HUES6 (cell line): ENCODE data around the gene TUBA3C.
"Not testable (repeated sequence)": the region's sequence is repeated elsewhere in the genome, so short reads cannot be mapped to it uniquely, and the experiment has no call there.

Experiments used
- H3K27ac ChIP-seq: 2 replicates; pipeline ENCODE4 v1.7.0; 2013; ENCODE audit warnings: low read depth, mild to moderate bottlenecking, low read length, inconsistent platforms
- H3K27me3 ChIP-seq: 2 replicates; pipeline ENCODE4 v1.6.1; 2013; ENCODE audit warnings: low read length; ENCODE audit not compliant: control insufficient read depth, insufficient read depth
- H3K36me3 ChIP-seq: 2 replicates; pipeline ENCODE4 v1.6.1; 2013; ENCODE audit warnings: low read length; ENCODE audit not compliant: control insufficient read depth, insufficient read depth
- H3K4me1 ChIP-seq: 2 replicates; pipeline ENCODE4 v1.6.1; 2013; ENCODE audit warnings: low read length; ENCODE audit not compliant: control insufficient read depth, insufficient read depth
- H3K4me3 ChIP-seq: 2 replicates; pipeline ENCODE4 v1.5.1; 2013; ENCODE audit warnings: low read depth, low read length
- H3K9ac ChIP-seq: one replicate; pipeline ENCODE4 v1.6.1; 2013; ENCODE audit warnings: mild to moderate bottlenecking, low read length
- H3K9me3 ChIP-seq: 2 replicates; pipeline ENCODE4 v1.6.1; 2013; ENCODE audit warnings: low read depth, low read length; ENCODE audit not compliant: control insufficient read depth, insufficient read depth

The TUBA3C gene

DNA sequence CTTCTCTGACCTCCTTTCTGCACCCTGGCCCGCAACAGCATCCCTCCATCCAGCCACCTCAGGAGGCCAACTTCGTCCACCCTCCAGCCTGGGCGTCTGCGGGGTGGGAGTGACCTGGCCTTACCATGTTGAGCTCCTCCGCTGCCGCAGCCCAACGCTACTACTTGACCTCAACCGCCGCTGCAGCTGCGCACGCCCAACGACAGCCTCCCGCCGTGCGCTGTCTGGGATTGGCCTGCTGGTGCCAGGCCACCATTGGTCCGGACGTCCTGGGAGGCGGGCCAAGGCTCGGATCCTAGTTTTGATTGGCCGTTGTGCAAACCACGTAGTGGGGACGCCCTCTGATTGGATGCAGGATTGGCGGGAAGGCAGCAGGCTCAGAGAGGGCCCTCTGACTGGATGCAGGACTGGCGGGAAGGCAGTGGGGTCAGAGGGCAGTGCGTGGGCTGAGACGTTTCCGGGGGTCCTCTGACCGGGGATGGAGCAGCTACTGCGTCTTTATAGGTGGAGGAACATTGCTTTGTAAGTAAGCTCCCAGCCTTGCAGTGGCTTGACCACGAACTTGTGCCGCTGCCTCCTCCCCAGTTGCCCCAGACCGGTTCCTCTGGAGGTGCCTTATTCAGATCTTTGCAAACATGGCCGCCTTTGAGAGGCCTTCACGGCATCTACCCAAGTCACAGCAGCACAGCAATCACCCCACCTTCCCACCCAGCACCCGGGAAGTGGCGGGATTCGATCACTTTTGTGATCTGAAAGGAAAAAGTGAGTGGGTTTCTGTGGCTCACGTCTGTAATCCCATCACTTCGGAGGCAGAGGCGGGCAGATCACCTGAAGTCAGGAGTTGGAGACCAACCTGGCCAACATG is at the start of gene TUBA3C:
Gene TUBA3C (minus strand): TSS at position 204 of the 865 bp plus-strand sequence. CDS start 77 bp downstream, at position 127.
- no peaks in the 10 kb centered on the region for H3K4me1 ChIP-seq
- no peak within 1 kb of the TSS for H3K9ac ChIP-seq
- H3K27ac ChIP-seq, result no peak within 1 kb of the TSS
- H3K27me3 ChIP-seq, result no peaks in the 10 kb centered on the region
- H3K4me3 ChIP-seq, result no peak within 1 kb of the TSS
- no peaks in the 10 kb centered on the region for H3K36me3 ChIP-seq
- peaks cover 83% of the 10 kb centered on the region for H3K9me3 ChIP-seq

DNA sequence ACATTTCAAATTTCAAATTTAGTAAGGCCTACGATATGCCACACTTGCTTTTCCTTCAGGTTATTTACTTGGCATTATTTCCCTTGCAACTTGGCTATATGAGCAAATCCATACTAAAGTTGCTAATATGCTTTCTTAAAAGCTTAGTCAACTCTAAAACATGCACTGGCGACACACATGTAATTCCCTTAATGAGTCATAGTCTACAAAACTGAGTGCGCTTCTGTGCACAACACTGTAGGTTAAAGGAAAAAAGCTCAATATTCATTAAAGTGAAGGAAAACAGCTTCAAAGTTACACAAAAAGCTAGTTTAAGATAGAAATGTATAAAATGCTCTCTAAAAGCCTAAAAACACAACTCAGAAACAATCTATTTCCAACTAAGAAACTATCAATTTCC is 25.8 kb upstream of the TUBA3C start:
- not testable (repeated sequence) for H3K4me3 ChIP-seq, H3K27ac ChIP-seq, H3K9me3 ChIP-seq, H3K9ac ChIP-seq, H3K27me3 ChIP-seq, H3K4me1 ChIP-seq, H3K36me3 ChIP-seq

DNA sequence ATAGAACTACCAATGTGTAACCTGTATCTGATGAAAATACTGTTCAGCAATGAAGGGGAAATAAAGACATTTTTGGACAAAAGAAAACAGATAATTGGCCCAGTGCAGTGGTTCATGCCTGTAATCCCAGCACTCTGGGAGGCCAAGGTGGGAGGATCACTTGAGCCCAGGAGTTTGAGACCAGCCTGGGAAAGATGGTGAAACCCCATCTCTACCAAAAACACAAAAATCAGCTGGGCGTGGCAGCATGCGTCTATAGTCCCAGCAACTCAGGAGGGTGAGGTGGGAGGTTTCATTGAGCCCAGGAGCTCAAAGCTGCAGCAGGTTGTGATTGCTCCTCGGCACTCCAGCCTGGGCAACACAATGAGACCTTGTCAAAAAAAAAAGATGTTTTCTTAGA is 11.0 kb upstream of the TUBA3C start:
- H3K27me3 ChIP-seq, H3K4me1 ChIP-seq, H3K9ac ChIP-seq, H3K36me3 ChIP-seq, H3K4me3 ChIP-seq, H3K27ac ChIP-seq: not testable (repeated sequence)
- peaks cover 21% of the 10 kb centered on the region; the same call in 1 of the 2 replicates for H3K9me3 ChIP-seq

DNA sequence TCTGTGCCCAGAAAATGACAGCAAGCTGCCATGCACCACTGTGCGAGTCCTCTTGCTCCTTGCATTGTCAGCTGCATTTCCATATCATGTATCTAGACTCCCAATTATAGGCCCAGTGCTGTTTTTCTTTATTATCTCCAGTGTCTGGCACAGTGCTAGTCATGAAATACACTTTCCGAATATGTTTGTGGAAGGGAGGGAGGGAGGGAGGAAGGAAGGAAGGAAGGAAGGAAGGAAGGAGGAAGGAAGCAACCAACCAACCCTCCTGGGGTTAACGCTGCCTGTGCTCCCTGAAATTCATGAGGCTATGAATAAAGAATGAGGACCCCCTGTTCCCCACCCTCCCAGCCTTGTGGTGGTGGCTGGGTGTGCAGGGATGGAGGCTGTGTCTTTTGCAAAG is 8.3 kb upstream of the TUBA3C start:
- not testable (repeated sequence) for H3K4me1 ChIP-seq, H3K4me3 ChIP-seq, H3K9ac ChIP-seq, H3K36me3 ChIP-seq, H3K27me3 ChIP-seq, H3K27ac ChIP-seq
- H3K9me3 ChIP-seq, result peaks cover 40% of the 10 kb centered on the region; the same call in 1 of the 2 replicates

DNA sequence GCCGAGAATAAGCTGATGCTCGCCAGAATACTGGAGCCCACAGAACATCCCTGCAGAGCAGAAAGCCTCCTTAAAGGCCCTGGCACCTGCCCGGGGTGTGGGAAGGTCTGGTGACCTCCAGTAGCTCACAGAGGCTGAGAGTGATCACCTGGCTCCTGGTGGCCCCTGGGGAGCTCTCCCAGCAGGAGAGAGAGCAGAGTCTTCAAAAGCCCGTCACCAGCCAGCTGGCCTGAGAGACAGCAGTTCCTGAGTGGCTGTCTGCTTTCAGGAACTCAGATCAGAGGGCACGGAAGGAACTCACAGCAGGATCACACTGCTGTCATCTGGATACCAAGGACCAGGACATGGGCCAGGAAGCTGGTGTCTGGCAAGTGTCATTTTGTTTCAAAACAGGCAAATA is 7.7 kb upstream of the TUBA3C start:
- H3K9ac ChIP-seq, H3K27ac ChIP-seq, H3K4me1 ChIP-seq, H3K36me3 ChIP-seq, H3K4me3 ChIP-seq, H3K27me3 ChIP-seq: not testable (repeated sequence)
- H3K9me3 ChIP-seq, result peaks cover 43% of the 10 kb centered on the region; the same call in 1 of the 2 replicates

DNA sequence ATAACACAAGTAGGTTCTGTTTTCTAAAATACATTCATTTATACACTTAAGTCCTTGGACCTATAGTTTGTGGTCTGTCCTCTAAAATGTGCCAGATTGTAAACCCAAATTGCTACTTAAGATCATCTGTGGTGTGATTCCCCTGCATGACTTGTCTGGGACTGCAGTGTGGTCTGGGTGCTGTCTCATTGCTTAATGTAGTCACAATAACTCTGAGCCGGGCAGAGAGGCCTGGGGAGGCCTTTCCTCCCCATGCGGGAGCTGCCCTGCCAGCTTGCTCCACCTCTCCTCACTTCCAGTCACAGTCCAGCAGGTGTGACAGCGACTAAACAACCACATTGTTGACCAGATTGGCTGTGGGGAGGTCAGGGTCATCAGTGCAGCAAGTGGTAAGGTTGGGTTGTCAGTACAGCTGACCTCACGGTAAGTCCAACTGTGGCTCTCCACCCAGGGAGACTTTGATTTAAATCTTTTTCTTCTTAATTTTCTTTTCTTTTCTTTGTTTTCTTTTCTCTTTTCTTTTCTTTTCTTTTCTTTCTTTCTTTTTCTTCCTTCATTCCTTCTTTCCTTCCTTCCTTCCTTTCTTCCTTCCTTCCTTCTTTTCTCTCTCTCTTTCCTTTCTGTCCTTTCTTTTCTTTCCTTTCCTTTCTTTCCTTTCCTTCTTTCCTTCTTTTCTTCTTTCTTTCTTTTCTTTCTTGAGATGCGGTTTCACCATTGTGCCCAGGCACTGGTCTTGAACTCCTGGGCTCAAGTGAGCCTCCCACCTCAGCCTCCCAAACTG is 4.4 kb upstream of the TUBA3C start:
- no peak overlapping the region for H3K27ac ChIP-seq
- no peaks in the 10 kb centered on the region for H3K27me3 ChIP-seq
- H3K36me3 ChIP-seq, result no peaks in the 10 kb centered on the region
- no peaks in the 10 kb centered on the region for H3K4me1 ChIP-seq
- H3K4me3 ChIP-seq, result no peak overlapping the region
- no peak overlapping the region for H3K9ac ChIP-seq
- H3K9me3 ChIP-seq, result peaks cover 61% of the 10 kb centered on the region; the same call in 1 of the 2 replicates

DNA sequence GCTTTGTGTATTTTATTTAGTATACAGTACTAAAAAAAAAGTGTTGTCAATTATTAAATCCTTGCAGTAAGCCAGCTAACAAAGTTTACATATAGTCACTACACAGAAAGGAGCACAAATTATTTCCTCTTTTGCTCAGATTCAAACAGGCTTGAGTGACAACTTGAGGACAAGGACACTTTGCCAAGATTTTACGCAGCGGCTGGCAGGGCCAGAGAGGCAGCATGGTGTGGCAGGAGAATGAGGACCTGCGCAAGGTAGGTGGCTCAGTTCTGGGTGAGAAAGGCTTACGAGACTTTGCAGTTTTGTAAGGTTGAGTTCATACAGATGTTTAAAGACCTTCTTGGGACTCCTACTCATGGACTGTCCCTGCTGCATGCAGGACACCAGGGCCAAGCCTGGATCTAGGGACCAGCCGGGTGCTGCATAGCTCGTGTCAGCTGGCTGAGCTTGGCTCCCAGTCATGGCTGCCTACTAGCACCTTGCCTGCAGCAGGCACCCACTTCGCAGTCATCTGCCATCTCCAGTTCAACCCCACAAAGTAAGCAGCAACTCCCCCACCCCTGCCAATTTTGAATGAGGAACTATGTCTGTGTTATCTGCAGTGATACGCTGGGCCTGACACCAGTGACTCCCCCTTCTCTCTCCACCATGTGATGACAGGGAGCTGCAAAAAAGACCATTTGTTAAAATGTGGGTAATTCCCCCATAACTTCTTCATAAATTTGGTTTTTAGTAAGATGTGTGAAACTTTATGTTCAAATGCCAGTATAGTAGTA is 3.7 kb upstream of the TUBA3C start:
- no peak overlapping the region for H3K27ac ChIP-seq

DNA sequence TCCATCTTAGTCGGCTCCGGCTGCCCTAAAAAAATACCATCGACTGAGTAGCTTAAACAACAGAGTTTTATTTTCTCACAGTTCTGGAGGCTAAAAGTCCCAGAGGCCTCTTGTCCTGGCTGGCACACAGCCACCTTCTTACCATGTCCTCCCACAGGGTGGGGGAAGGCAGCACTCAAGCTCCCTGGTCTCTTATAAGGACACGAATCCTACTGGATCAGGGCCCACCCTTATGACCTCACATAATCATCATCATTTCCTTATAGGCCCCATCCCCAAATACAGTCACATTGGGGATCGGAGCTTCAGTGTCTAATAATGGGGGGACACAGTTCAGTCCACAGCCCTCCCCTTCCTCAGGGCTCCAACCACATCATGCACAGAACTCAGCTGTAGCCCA is 2.6 kb upstream of the TUBA3C start:
- Histone ChIP-seq H3K4me3 (no peak overlapping the region), H3K9me3 (peaks cover 66% of the 10 kb centered on the region; the same call in 1 of the 2 replicates)

More for the DNA sequence above, 3.7 kb upstream of the TUBA3C start:
- Histone ChIP-seq H3K27me3 (no peaks in the 10 kb centered on the region), H3K9me3 (peaks cover 62% of the 10 kb centered on the region; the same call in 1 of the 2 replicates), H3K36me3 (no peaks in the 10 kb centered on the region), H3K9ac (no peak overlapping the region), H3K4me1 (no peaks in the 10 kb centered on the region), H3K4me3 (no peak overlapping the region)

DNA sequence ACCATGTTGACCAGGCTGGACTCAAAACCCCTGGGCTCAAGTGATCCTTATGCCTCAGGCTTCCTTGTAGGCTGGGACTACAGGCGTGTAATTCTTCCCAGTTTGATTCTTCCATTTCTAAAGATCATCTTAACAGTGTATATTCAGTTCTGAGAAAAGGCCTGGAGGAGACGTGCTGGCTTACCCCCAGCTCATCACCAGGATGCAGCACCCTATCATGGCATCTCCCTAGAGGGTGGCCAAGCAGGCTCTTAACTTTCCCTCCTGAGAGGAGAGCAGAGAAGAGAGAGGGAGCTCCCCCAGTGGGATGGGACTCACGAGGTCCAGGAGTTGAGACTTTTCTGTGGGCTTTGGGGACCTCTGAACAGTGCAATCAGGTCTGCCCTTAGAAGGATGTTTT is 2.1 kb upstream of the TUBA3C start:
- no peaks in the 10 kb centered on the region for H3K36me3 ChIP-seq
- H3K9ac ChIP-seq, result no peak overlapping the region
- H3K27me3 ChIP-seq, result no peaks in the 10 kb centered on the region
- no peaks in the 10 kb centered on the region for H3K4me1 ChIP-seq
- H3K27ac ChIP-seq, result no peak overlapping the region
- H3K9me3 ChIP-seq, result peaks cover 71% of the 10 kb centered on the region
- no peak overlapping the region for H3K4me3 ChIP-seq

More for the DNA sequence above, 2.6 kb upstream of the TUBA3C start:
- Histone ChIP-seq H3K27me3 (no peaks in the 10 kb centered on the region), H3K9ac (no peak overlapping the region), H3K4me1 (no peaks in the 10 kb centered on the region), H3K36me3 (no peaks in the 10 kb centered on the region), H3K27ac (no peak overlapping the region)

DNA sequence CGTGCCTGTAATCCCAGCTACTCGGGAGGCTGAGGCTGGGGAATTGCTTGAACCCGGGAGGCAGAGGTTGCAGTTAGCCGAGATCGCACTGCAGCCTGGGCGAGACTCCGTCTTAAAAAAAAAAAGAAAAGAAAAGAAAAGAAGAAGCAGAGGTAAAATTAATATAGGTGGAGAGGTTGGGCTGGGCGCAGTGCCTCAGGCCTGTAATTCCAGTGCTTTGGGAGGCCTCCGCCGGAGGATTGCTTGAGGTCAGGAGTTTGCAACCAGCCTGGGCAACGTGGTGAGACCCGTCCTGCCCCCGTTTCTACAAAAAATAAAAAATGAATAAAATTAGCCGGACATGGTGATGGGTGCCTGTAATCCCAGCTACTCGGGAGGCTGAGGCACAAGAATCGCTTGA is 912 bp upstream of the TUBA3C start:
- no peak overlapping the region for H3K4me3 ChIP-seq
- H3K9ac ChIP-seq, result no peak overlapping the region
- H3K36me3 ChIP-seq, result no peaks in the 10 kb centered on the region
- H3K27ac ChIP-seq, result no peak overlapping the region
- no peaks in the 10 kb centered on the region for H3K4me1 ChIP-seq
- no peaks in the 10 kb centered on the region for H3K27me3 ChIP-seq
- H3K9me3 ChIP-seq, result peaks cover 80% of the 10 kb centered on the region
